ENCODE data around the gene KMT2D.

Gene KMT2D

DNA sequence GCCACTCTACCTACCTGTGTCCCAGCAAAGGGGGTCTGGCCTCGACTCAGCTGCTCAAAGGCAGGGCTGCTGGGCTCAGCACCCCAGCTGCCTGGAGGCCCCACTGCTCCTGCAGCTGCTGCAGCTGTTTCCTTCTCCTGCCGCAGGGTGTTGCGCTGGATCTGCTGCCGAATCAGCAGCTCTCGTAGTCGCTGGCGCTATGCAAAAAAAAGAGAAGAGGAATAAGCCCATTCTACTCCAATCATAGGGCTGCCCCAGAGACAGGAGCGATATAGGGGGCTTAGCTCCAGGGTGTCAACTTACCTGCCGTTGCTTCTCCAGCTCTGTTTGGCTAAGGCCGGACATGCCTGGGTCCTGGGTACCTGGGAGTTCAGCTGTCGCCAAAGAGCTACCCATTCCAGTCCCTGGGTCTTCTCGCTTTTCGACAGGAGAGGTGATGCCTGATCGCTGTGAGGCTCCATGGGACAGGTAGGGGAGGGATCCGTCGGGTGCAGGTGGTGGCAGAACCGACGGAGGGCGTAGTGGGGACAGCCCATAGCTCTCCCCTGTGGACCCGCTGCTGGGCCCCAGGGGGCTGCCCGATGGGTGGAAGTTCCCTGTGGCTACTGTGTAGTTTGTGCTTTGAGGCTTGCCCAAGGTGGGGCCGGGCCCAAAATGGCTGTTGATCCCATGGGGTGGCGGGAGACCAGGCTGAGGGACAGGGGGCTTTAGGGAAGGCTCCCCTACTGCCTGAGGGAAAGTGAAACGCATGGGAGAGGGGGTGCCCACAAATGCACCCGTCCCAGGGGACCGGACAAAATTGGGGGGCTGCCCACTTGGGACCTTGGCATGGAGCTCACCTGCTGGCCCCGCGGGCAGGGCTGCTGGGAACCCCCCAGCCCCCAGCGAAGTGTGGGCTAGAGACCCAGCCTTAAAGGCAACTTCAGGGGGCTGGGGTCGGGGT lies 20.9 kb downstream of the KMT2D start:
- Histone ChIP-seq H3K18ac (ENCODE audit: low read length) (no peak overlapping the region), H3K9me3 (replicated peaks in 1 of 2; ENCODE audit: control insufficient read depth in 2 of 2, insufficient read depth in 1 of 2, low read depth in 1 of 2, low read length in 2 of 2) (no peaks in the 10 kb centered on the region), H4K8ac (ENCODE audit: low read depth, low read length) (no peak overlapping the region), H3K4me3 (ENCODE audit: low read length in 2 of 2) (no peak overlapping the region), H2BK12ac (ENCODE audit: low read length) (no peak overlapping the region), H3K4ac (ENCODE audit: low read length) (no peak overlapping the region), H3K79me1 (ENCODE audit: low read depth, low read length) (peaks cover 21% of the 10 kb centered on the region), H2AFZ (ENCODE audit: low read length) (no peak overlapping the region), H2AK5ac (ENCODE audit: low read depth, low read length) (no peak overlapping the region), H3K23ac (ENCODE audit: low read depth, low read length, poor library complexity) (no peak overlapping the region), H3K27me3 (ENCODE audit: control insufficient read depth in 3 of 3, insufficient read depth in 3 of 3, low read depth in 1 of 3, low read length in 3 of 3) (no peaks in the 10 kb centered on the region), H2BK120ac (ENCODE audit: low read depth, low read length) (no peak overlapping the region), H2BK5ac (ENCODE audit: low read length) (no peak overlapping the region), H4K91ac (ENCODE audit: low read depth, low read length, poor library complexity) (no peak overlapping the region), H3K4me1 (ENCODE audit: control insufficient read depth in 2 of 2, insufficient read depth in 1 of 2, low read depth in 1 of 2, low read length in 2 of 2) (no peaks in the 10 kb centered on the region), H3K9ac (ENCODE audit: low read depth, low read length, poor library complexity) (no peak overlapping the region), H3K27ac (replicated peaks; ENCODE audit: low read length) (no peak overlapping the region), H2BK15ac (ENCODE audit: low read length) (no peak overlapping the region), H3K36me3 (replicated peaks in 1 of 2; ENCODE audit: control insufficient read depth in 2 of 2, insufficient read depth in 2 of 2, low read length in 2 of 2) (peaks cover 71 to 99% of the 10 kb centered on the region in 2 donors), H3K14ac (ENCODE audit: low read length) (no peak overlapping the region), H3K4me2 (ENCODE audit: insufficient read depth, low read length, poor library complexity, severe bottlenecking) (no peak overlapping the region)
- WGBS, 2 donors (ENCODE audit: extremely low coverage in 2 of 2, insufficient read length in 2 of 2, insufficient replicate concordance in 1 of 2): no CpG with 5 or more reads among the region's 30 CpGs
- DNase-seq (ENCODE audit: low spot score): no peak

DNA sequence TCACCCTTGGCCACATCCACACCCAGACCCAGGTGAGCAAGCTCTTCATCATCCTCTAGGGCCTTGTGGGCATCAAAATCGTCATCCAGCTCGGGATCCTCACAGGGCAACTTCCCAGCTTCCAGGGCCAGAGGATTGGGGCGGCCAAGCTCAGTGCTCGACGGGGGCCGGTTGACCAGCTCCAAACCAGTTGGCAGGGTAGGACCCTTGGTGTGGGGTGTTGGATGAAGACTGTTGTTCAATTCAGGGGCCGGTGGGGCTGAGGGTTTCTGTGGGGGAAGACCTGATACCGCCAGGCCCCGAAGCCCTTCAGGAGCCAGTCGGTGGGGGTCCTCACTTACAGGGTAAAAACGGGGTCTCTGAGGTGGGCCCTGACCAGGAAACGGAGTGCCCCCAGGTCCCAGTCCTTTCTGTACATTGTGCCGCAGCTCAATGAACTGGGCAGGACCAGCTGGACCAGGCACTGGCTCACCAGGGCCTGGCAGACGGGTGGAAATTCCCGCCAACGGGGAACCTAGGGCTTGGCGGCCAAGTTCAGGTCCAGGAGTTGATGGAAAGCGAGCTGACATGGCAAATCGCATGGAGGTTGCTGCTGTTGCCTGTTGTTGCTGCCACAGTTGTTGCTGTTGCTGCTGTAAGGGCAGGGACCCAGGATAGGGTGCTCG lies 22.2 kb downstream of the KMT2D start:
- no peak for DNase-seq (ENCODE audit: low spot score)
- Histone ChIP-seq H3K14ac (ENCODE audit: low read length) (no peak overlapping the region), H3K4me1 (ENCODE audit: control insufficient read depth in 2 of 2, insufficient read depth in 1 of 2, low read depth in 1 of 2, low read length in 2 of 2) (no peaks in the 10 kb centered on the region), H2BK5ac (ENCODE audit: low read length) (no peak overlapping the region), H2BK15ac (ENCODE audit: low read length) (no peak overlapping the region), H3K18ac (ENCODE audit: low read length) (no peak overlapping the region), H3K4me3 (ENCODE audit: low read length in 2 of 2) (no peak overlapping the region), H3K27ac (replicated peaks; ENCODE audit: low read length) (no peak overlapping the region), H3K9me3 (replicated peaks in 1 of 2; ENCODE audit: control insufficient read depth in 2 of 2, insufficient read depth in 1 of 2, low read depth in 1 of 2, low read length in 2 of 2) (no peaks in the 10 kb centered on the region), H2AK5ac (ENCODE audit: low read depth, low read length) (no peak overlapping the region), H3K23ac (ENCODE audit: low read depth, low read length, poor library complexity) (no peak overlapping the region), H2AFZ (ENCODE audit: low read length) (no peak overlapping the region), H3K27me3 (ENCODE audit: control insufficient read depth in 3 of 3, insufficient read depth in 3 of 3, low read depth in 1 of 3, low read length in 3 of 3) (no peaks in the 10 kb centered on the region), H4K91ac (ENCODE audit: low read depth, low read length, poor library complexity) (no peak overlapping the region), H3K4me2 (ENCODE audit: insufficient read depth, low read length, poor library complexity, severe bottlenecking) (no peak overlapping the region), H3K4ac (ENCODE audit: low read length) (no peak overlapping the region), H2BK120ac (ENCODE audit: low read depth, low read length) (no peak overlapping the region), H4K8ac (ENCODE audit: low read depth, low read length) (no peak overlapping the region), H2BK12ac (ENCODE audit: low read length) (no peak overlapping the region), H3K9ac (ENCODE audit: low read depth, low read length, poor library complexity) (no peak overlapping the region), H3K36me3 (replicated peaks in 1 of 2; ENCODE audit: control insufficient read depth in 2 of 2, insufficient read depth in 2 of 2, low read length in 2 of 2) (peaks cover 71 to 99% of the 10 kb centered on the region in 2 donors), H3K79me1 (ENCODE audit: low read depth, low read length) (peaks cover 21% of the 10 kb centered on the region)
- no CpG with 5 or more reads among the region's 20 CpGs for WGBS, 2 donors (ENCODE audit: extremely low coverage in 2 of 2, insufficient read length in 2 of 2, insufficient replicate concordance in 1 of 2)

DNA sequence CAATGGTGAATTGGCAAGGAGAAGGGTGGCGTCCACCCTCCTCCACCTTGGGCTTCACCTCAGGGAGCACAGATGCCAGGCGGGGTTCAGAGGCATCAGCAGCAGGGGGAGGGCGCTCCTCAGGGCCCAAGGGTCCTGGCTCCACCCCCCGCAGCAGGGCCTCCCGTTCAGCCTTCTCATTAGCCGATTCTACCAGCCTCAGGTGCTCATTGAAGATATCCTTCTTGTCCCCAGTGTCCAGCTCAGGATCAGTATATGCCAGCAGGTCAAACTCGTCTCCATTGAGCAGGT lies 22.7 kb downstream of the KMT2D start:
- Histone ChIP-seq H2AK5ac (ENCODE audit: low read depth, low read length) (no peak overlapping the region), H2BK120ac (ENCODE audit: low read depth, low read length) (no peak overlapping the region), H3K23ac (ENCODE audit: low read depth, low read length, poor library complexity) (no peak overlapping the region), H3K4me3 (ENCODE audit: low read length in 2 of 2) (no peak overlapping the region), H2BK12ac (ENCODE audit: low read length) (no peak overlapping the region), H3K79me1 (ENCODE audit: low read depth, low read length) (peaks cover 18% of the 10 kb centered on the region), H3K4ac (ENCODE audit: low read length) (no peak overlapping the region), H3K18ac (ENCODE audit: low read length) (no peak overlapping the region), H4K8ac (ENCODE audit: low read depth, low read length) (peak overlapping the region; percentile 48), H4K91ac (ENCODE audit: low read depth, low read length, poor library complexity) (no peak overlapping the region), H3K9me3 (replicated peaks in 1 of 2; ENCODE audit: control insufficient read depth in 2 of 2, insufficient read depth in 1 of 2, low read depth in 1 of 2, low read length in 2 of 2) (no peaks in the 10 kb centered on the region), H2BK15ac (ENCODE audit: low read length) (no peak overlapping the region), H3K27me3 (ENCODE audit: control insufficient read depth in 3 of 3, insufficient read depth in 3 of 3, low read depth in 1 of 3, low read length in 3 of 3) (no peaks in the 10 kb centered on the region), H2BK5ac (ENCODE audit: low read length) (no peak overlapping the region), H3K36me3 (replicated peaks in 1 of 2; ENCODE audit: control insufficient read depth in 2 of 2, insufficient read depth in 2 of 2, low read length in 2 of 2) (peaks cover 71 to 99% of the 10 kb centered on the region in 2 donors), H3K9ac (ENCODE audit: low read depth, low read length, poor library complexity) (no peak overlapping the region), H3K4me2 (ENCODE audit: insufficient read depth, low read length, poor library complexity, severe bottlenecking) (no peak overlapping the region), H3K4me1 (ENCODE audit: control insufficient read depth in 2 of 2, insufficient read depth in 1 of 2, low read depth in 1 of 2, low read length in 2 of 2) (no peaks in the 10 kb centered on the region), H3K27ac (replicated peaks; ENCODE audit: low read length) (no peak overlapping the region), H3K14ac (ENCODE audit: low read length) (no peak overlapping the region), H2AFZ (ENCODE audit: low read length) (no peak overlapping the region)
- DNase-seq (ENCODE audit: low spot score): no peak
- no CpG with 5 or more reads among the region's 7 CpGs for WGBS, 2 donors (ENCODE audit: extremely low coverage in 2 of 2, insufficient read length in 2 of 2, insufficient replicate concordance in 1 of 2)

All from neuronal stem cell (in vitro differentiated cells).